HG02759 (cell line): ENCODE measurements around the gene RPL39.
"Not testable (repeated sequence)": the region's sequence is repeated elsewhere in the genome, so short reads cannot be mapped to it uniquely, and the experiment has no call there.

ENCODE experiments used
- ATAC-seq: cut with Tn5 transposase; IDR thresholded peaks from one replicate; pipeline ENCODE4 v1.9.1; 2021; ENCODE audit warnings: mild to moderate bottlenecking, moderate library complexity; ENCODE audit not compliant: unreplicated experiment

The RPL39 gene

GRCh38 chrX:119791437-119792231 is at the start of gene RPL39:
Gene RPL39 (minus strand): TSS chrX:119791630. CDS start chrX:119791576, 54 bp downstream.
- peak; percentile 89 for ATAC-seq

- no peak for ATAC-seq
Measured at GRCh38 chrX:119833905-119834304, 42.5 kb upstream of the RPL39 start.

- no peak for ATAC-seq
Measured at GRCh38 chrX:119828446-119828845, 37.0 kb upstream of the RPL39 start.

- ATAC-seq = no peak
Measured at GRCh38 chrX:119826399-119826959, 35.0 kb upstream of the RPL39 start.

GRCh38 chrX:119824221-119824620 is 32.8 kb upstream of the RPL39 start:
- not testable (repeated sequence) for ATAC-seq

GRCh38 chrX:119821703-119822102 is 30.3 kb upstream of the RPL39 start:
- peak; percentile 92 for ATAC-seq

- ATAC-seq = no peak
Measured at GRCh38 chrX:119817130-119817690, 25.8 kb upstream of the RPL39 start.

- ATAC-seq = no peak
Measured at GRCh38 chrX:119816300-119816699, 24.9 kb upstream of the RPL39 start.

- ATAC-seq = no peak
Measured at GRCh38 chrX:119809185-119809666, 17.8 kb upstream of the RPL39 start.

GRCh38 chrX:119808461-119808860 is 17.0 kb upstream of the RPL39 start:
- not testable (repeated sequence) for ATAC-seq

- ATAC-seq = no peak
Measured at GRCh38 chrX:119802546-119802945, 11.1 kb upstream of the RPL39 start.

- ATAC-seq = no peak
Measured at GRCh38 chrX:119801253-119802221, 10.1 kb upstream of the RPL39 start.

GRCh38 chrX:119790977-119791436 is 423 bp downstream of the RPL39 start:
- peak; percentile 22 for ATAC-seq

- no peak for ATAC-seq
Measured at GRCh38 chrX:119784747-119785446, 6.5 kb downstream of the RPL39 start.

GRCh38 chrX:119783026-119783425 is 8.4 kb downstream of the RPL39 start:
- no peak for ATAC-seq

- ATAC-seq = no peak
Measured at GRCh38 chrX:119778829-119779228, 12.6 kb downstream of the RPL39 start.

GRCh38 chrX:119775517-119776238 is 15.8 kb downstream of the RPL39 start:
- no peak for ATAC-seq

- not testable (repeated sequence) for ATAC-seq
Measured at GRCh38 chrX:119769388-119769787, 22.0 kb downstream of the RPL39 start.

- not testable (repeated sequence) for ATAC-seq
Measured at GRCh38 chrX:119768436-119768835, 23.0 kb downstream of the RPL39 start.
